Ovary (tissue), 3 donors: Measurements from ENCODE around the gene THADA.

Experiments used
- EP300 ChIP-seq: sonication (generic); formaldehyde crosslinking; IDR thresholded peaks from one replicate; pipeline ENCODE4 v1.6.1; 2017; ENCODE audit warnings: antibody characterized with exemption
- POLR2A ChIP-seq: fragments of 450-650 bp; IDR thresholded peaks from one replicate; pipeline ENCODE4 v1.6.1; 2017; ENCODE audit warnings: antibody characterized with exemption, mild to moderate bottlenecking, moderate library complexity
- TF ChIP-seq, protein P1 (sequence below), 3 donors: fragments of 450-650 bp in 2 of 3; fragments of 200-600 bp in 1 of 3; IDR thresholded peaks; one replicate each; pipeline versions ENCODE4 v1.5.1 to v1.8.0; 2016 to 2022; ENCODE audit warnings: antibody characterized with exemption in 3 of 3, mild to moderate bottlenecking in 1 of 3
- donor health status: DM: no; HTN: no; CAD: no.

GRCh38 chr2:43265001-43265400 lies 330.8 kb downstream of the THADA start:
- no peak for TF ChIP-seq POLR2A
- TF ChIP-seq, protein P1, sequence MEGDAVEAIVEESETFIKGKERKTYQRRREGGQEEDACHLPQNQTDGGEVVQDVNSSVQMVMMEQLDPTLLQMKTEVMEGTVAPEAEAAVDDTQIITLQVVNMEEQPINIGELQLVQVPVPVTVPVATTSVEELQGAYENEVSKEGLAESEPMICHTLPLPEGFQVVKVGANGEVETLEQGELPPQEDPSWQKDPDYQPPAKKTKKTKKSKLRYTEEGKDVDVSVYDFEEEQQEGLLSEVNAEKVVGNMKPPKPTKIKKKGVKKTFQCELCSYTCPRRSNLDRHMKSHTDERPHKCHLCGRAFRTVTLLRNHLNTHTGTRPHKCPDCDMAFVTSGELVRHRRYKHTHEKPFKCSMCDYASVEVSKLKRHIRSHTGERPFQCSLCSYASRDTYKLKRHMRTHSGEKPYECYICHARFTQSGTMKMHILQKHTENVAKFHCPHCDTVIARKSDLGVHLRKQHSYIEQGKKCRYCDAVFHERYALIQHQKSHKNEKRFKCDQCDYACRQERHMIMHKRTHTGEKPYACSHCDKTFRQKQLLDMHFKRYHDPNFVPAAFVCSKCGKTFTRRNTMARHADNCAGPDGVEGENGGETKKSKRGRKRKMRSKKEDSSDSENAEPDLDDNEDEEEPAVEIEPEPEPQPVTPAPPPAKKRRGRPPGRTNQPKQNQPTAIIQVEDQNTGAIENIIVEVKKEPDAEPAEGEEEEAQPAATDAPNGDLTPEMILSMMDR (IDR thresholded peaks at IDR 0.05): no peak
- no peak for TF ChIP-seq EP300
